HFF-Myc (cell line): Measurements from ENCODE around the gene TRIM21.

ENCODE experiments used
- DNase-seq: peaks from one replicate; pipeline ENCODE4 v3.0.0-alpha.2; 2011; ENCODE audit warnings: low read depth; ENCODE audit errors: extremely low read depth
- H3K4me3 ChIP-seq: replicated peaks from 2 replicates; pipeline ENCODE4 v1.5.1; 2011; ENCODE audit warnings: low read depth, mild to moderate bottlenecking, control low read depth, low read length
- CTCF ChIP-seq: IDR thresholded peaks from 2 replicates; pipeline ENCODE4 v1.5.1; 2012; ENCODE audit warnings: mild to moderate bottlenecking, low read depth, low read length, control low read depth; ENCODE audit errors: missing control alignments

TRIM21 gene

GRCh38 chr11:4393209-4393857 is at the start of gene TRIM21:
TRIM21 (minus strand) TSS chr11:4393702; CDS start chr11:4390409, 3,293 bp downstream.
- peak within 1 kb of the TSS; percentile 97 for H3K4me3 ChIP-seq
- peak; percentile 81 for DNase-seq
- TF ChIP-seq CTCF = no peak

GRCh38 chr11:4441515-4441914 is 48.0 kb upstream of the TRIM21 start:
- no peak overlapping the region for H3K4me3 ChIP-seq
- no peak for TF ChIP-seq CTCF
- DNase-seq = no peak

- DNase-seq = no peak
- no peak overlapping the region for H3K4me3 ChIP-seq
- TF ChIP-seq CTCF = no peak
Measured at GRCh38 chr11:4436411-4436810, 42.9 kb upstream of the TRIM21 start.

GRCh38 chr11:4433856-4434255 is 40.4 kb upstream of the TRIM21 start:
- DNase-seq = no peak
- TF ChIP-seq CTCF = no peak

GRCh38 chr11:4430051-4430450 is 36.5 kb upstream of the TRIM21 start:
- H3K4me3 ChIP-seq = no peak overlapping the region
- TF ChIP-seq CTCF = no peak
- no peak for DNase-seq

More at GRCh38 chr11:4433856-4434255, 40.4 kb upstream of the TRIM21 start:
- no peak overlapping the region for H3K4me3 ChIP-seq

- DNase-seq = no peak
- no peak for TF ChIP-seq CTCF
- H3K4me3 ChIP-seq = no peak overlapping the region
Measured at GRCh38 chr11:4418403-4418802, 24.9 kb upstream of the TRIM21 start.

- no peak for DNase-seq
- TF ChIP-seq CTCF = no peak
- H3K4me3 ChIP-seq = no peak overlapping the region
Measured at GRCh38 chr11:4416816-4417215, 23.3 kb upstream of the TRIM21 start.
